ENCODE measurements around the gene EPB41. TPM values are rescaled to one million over a fixed set of nuclear protein-coding genes. Genes with fewer than 3 reads are reported as not detected.

The EPB41 gene
- total and polyA plus RNA-seq, 9 of the 15 experiments (the other 6 are each of a cell fraction or from before 2014, with no cell fraction given): 3.7 to 213 (median 141) TPM

DNA sequence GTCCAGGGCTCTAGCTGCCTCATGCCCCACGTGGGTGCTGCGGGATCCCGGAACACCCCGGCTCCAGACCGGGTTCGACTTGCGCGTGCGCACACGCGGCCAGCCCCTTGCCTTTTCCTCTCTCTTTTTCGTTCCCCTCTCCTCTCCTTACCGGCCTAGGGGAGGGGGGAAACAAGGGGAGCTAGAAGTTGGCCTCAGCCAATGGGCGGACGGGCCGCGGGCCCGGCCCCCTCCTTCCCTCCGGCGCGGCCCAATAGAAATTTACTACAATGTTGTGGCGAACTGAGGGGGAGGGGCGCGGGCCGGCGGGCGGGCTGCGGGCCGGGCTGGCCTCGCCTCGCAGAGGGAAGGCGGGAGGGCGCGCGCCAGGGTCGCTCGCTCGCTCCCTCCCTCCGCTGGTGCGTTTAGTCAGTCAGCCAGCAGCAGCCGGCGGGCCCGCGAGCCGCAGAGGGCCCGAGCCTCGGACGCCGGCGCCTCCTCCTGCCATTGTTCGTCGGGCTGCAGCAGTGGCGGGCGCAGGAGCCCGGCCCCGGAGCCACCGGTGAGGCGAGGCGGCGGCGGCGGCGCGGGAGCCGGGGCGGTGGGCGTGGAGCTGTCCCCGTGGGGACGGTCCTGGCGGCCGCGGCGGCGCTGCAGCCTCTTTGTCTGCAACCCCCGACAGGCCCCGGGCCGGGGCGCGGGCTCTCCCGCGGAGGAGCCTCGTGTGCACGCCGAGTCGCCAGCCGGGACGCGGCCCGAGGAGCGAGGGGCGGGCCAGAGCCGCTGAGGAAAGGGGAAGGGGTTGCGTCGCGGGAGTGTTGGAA lies at the start of gene EPB41 (continued):
- TF ChIP-seq, protein P1, sequence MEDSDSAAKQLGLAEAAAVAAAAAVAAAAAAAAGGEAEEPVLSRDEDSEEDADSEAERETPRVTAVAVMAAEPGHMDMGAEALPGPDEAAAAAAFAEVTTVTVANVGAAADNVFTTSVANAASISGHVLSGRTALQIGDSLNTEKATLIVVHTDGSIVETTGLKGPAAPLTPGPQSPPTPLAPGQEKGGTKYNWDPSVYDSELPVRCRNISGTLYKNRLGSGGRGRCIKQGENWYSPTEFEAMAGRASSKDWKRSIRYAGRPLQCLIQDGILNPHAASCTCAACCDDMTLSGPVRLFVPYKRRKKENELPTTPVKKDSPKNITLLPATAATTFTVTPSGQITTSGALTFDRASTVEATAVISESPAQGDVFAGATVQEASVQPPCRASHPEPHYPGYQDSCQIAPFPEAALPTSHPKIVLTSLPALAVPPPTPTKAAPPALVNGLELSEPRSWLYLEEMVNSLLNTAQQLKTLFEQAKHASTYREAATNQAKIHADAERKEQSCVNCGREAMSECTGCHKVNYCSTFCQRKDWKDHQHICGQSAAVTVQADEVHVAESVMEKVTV (CRISPR knock-in tag; IDR thresholded peaks at IDR 0.05): no peak
- TF ChIP-seq L3MBTL2 (IDR thresholded peaks at IDR 0.05): peak; percentile 78
- TF ChIP-seq, protein P2, sequence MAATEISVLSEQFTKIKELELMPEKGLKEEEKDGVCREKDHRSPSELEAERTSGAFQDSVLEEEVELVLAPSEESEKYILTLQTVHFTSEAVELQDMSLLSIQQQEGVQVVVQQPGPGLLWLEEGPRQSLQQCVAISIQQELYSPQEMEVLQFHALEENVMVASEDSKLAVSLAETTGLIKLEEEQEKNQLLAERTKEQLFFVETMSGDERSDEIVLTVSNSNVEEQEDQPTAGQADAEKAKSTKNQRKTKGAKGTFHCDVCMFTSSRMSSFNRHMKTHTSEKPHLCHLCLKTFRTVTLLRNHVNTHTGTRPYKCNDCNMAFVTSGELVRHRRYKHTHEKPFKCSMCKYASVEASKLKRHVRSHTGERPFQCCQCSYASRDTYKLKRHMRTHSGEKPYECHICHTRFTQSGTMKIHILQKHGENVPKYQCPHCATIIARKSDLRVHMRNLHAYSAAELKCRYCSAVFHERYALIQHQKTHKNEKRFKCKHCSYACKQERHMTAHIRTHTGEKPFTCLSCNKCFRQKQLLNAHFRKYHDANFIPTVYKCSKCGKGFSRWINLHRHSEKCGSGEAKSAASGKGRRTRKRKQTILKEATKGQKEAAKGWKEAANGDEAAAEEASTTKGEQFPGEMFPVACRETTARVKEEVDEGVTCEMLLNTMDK (IDR thresholded peaks at IDR 0.05; ENCODE audit: borderline replicate concordance, insufficient read depth, low read depth, low read length, poor library complexity, severe bottlenecking): no peak
- no peak for TF ChIP-seq SMARCA4 (IDR thresholded peaks at IDR 0.05)
- TF ChIP-seq, protein P3, sequence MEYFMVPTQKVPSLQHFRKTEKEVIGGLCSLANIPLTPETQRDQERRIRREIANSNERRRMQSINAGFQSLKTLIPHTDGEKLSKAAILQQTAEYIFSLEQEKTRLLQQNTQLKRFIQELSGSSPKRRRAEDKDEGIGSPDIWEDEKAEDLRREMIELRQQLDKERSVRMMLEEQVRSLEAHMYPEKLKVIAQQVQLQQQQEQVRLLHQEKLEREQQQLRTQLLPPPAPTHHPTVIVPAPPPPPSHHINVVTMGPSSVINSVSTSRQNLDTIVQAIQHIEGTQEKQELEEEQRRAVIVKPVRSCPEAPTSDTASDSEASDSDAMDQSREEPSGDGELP (CRISPR knock-in tag; IDR thresholded peaks at IDR 0.05; ENCODE audit: borderline replicate concordance): peak; percentile 64
- no peak for TF ChIP-seq ZNF717 (CRISPR knock-in tag; IDR thresholded peaks at IDR 0.05)
- TF ChIP-seq ZNF780A (CRISPR knock-in tag; IDR thresholded peaks at IDR 0.05): no peak
- no peak for TF ChIP-seq GTF2F1 (IDR thresholded peaks at IDR 0.05; ENCODE audit: low read depth, low read length)
- TF ChIP-seq ZNF217 (CRISPR knock-in tag; IDR thresholded peaks at IDR 0.05): no peak
- TF ChIP-seq, protein P4, sequence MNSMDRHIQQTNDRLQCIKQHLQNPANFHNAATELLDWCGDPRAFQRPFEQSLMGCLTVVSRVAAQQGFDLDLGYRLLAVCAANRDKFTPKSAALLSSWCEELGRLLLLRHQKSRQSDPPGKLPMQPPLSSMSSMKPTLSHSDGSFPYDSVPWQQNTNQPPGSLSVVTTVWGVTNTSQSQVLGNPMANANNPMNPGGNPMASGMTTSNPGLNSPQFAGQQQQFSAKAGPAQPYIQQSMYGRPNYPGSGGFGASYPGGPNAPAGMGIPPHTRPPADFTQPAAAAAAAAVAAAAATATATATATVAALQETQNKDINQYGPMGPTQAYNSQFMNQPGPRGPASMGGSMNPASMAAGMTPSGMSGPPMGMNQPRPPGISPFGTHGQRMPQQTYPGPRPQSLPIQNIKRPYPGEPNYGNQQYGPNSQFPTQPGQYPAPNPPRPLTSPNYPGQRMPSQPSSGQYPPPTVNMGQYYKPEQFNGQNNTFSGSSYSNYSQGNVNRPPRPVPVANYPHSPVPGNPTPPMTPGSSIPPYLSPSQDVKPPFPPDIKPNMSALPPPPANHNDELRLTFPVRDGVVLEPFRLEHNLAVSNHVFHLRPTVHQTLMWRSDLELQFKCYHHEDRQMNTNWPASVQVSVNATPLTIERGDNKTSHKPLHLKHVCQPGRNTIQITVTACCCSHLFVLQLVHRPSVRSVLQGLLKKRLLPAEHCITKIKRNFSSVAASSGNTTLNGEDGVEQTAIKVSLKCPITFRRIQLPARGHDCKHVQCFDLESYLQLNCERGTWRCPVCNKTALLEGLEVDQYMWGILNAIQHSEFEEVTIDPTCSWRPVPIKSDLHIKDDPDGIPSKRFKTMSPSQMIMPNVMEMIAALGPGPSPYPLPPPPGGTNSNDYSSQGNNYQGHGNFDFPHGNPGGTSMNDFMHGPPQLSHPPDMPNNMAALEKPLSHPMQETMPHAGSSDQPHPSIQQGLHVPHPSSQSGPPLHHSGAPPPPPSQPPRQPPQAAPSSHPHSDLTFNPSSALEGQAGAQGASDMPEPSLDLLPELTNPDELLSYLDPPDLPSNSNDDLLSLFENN (IDR thresholded peaks at IDR 0.05; ENCODE audit: low read depth in 2 of 2, low read length in 2 of 2): no peak
- TF ChIP-seq, protein P5, sequence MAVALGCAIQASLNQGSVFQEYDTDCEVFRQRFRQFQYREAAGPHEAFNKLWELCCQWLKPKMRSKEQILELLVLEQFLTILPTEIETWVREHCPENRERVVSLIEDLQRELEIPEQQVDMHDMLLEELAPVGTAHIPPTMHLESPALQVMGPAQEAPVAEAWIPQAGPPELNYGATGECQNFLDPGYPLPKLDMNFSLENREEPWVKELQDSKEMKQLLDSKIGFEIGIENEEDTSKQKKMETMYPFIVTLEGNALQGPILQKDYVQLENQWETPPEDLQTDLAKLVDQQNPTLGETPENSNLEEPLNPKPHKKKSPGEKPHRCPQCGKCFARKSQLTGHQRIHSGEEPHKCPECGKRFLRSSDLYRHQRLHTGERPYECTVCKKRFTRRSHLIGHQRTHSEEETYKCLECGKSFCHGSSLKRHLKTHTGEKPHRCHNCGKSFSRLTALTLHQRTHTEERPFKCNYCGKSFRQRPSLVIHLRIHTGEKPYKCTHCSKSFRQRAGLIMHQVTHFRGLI (CRISPR knock-in tag; IDR thresholded peaks at IDR 0.05): no peak
- TF ChIP-seq ZNF143 (CRISPR knock-in tag; IDR thresholded peaks at IDR 0.05): no peak; the same call in 1 of the 2 replicates
- TF ChIP-seq, protein P6, sequence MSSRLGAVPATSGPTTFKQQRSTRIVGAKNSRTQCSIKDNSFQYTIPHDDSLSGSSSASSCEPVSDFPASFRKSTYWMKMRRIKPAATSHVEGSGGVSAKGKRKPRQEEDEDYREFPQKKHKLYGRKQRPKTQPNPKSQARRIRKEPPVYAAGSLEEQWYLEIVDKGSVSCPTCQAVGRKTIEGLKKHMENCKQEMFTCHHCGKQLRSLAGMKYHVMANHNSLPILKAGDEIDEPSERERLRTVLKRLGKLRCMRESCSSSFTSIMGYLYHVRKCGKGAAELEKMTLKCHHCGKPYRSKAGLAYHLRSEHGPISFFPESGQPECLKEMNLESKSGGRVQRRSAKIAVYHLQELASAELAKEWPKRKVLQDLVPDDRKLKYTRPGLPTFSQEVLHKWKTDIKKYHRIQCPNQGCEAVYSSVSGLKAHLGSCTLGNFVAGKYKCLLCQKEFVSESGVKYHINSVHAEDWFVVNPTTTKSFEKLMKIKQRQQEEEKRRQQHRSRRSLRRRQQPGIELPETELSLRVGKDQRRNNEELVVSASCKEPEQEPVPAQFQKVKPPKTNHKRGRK (tag; IDR thresholded peaks at IDR 0.05): no peak
- no peak; a peak in 1 of 4 replicates for TF ChIP-seq KDM4B (IDR thresholded peaks at IDR 0.05; ENCODE audit: borderline replicate concordance in 2 of 2, low read depth in 1 of 2)
- TF ChIP-seq XRCC4 (IDR thresholded peaks at IDR 0.05; ENCODE audit: extremely low read depth, insufficient read depth, insufficient read length): no peak
